Motor neuron (in vitro differentiated cells): ENCODE data around the gene YIPF1. TPM values are rescaled to one million over a fixed set of nuclear protein-coding genes. Genes with fewer than 3 reads are reported as not detected.
A peak's percentile ranks its signal among the peaks of the same experiment; 100 is the strongest.

ENCODE experiments used
- ATAC-seq, 8 experiments: fragments of 200-7000 bp; cut with Tn5 transposase; replicated peaks in 6 of 8; 2 replicates each; pipeline ENCODE4 v1.8.0; 2021; ENCODE audit warnings: mild to moderate bottlenecking in 8 of 8, moderate library complexity in 8 of 8
- H3K27ac ChIP-seq, 2 donors: fragments of 250-450 bp; sonication (Bioruptor Pico); 2 replicates each; pipeline ENCODE4 v1.9.0; 2021; ENCODE audit warnings: antibody characterized with exemption in 2 of 2, mild to moderate bottlenecking in 2 of 2, moderate library complexity in 1 of 2
- H3K4me1 ChIP-seq, 2 donors: fragments of 250-450 bp; sonication (Bioruptor Pico); replicated peaks in 1 of 2; 2 replicates each; pipeline ENCODE4 v1.6.1; 2021; ENCODE audit warnings: antibody characterized with exemption in 2 of 2, mild to moderate bottlenecking in 2 of 2, moderate library complexity in 1 of 2
- H3K4me3 ChIP-seq, 5 donors: fragments of 250-450 bp; sonication (Bioruptor Pico); 2 replicates each; pipeline ENCODE4 v1.9.0; 2021; ENCODE audit warnings: antibody characterized with exemption in 5 of 5, mild to moderate bottlenecking in 5 of 5, moderate library complexity in 4 of 5
- WGBS, 10 experiments: fragments of 450-650 bp; shearing (Covaris generic); methylation state at CpG; one replicate each; pipeline ENCODE4 v1.0.0; 2022; 5-methylcytosine and 5-hydroxymethylcytosine counted together
- in situ Hi-C, 9 experiments: fragments of 400-800 bp; cut with MboI; loops; one replicate each; pipeline ENCODE4 v1.15.0; 2021; ENCODE audit warnings: low sequenced_read_pairs in 9 of 9, low pct_unique_long_range_greater_than_20kb in 2 of 9; ENCODE audit not compliant: unreplicated experiment in 9 of 9
- total RNA-seq, 8 experiments: library from RNA; unstranded; fragments of 300-600 nt; gene quantifications; 2 replicates each; pipeline versions ENCODE4 v1.2.3 to v1.2.4, GENCODE V29; 2022

The YIPF1 gene
- total RNA-seq, 8 experiments from 2014 or later, result 18.4 to 41.4 (median 34.6) TPM

GRCh38 chr1:53909946-53910345 is 20.3 kb upstream of the YIPF1 start:
- WGBS, 10 experiments, result 86 to 100% (median 90%) methylated on average over 1 to 3 of the region's 3 CpGs; no CpG with 5 or more reads in 4 of the 10 experiments
- no peak overlapping the region for H3K4me3 ChIP-seq
- in situ Hi-C loops, result no loop called here
- ATAC-seq, result no peak
- peaks cover 0 to 12% of the 10 kb centered on the region in 2 donors for H3K4me1 ChIP-seq
- no peak overlapping the region for H3K27ac ChIP-seq

GRCh38 chr1:53906121-53906520 is 16.5 kb upstream of the YIPF1 start:
- no peak for ATAC-seq

GRCh38 chr1:53905509-53905908 is 15.9 kb upstream of the YIPF1 start:
- WGBS, 10 experiments, result 83 to 100% (median 94%) methylated on average over 1 to 8 of the region's 8 CpGs; no CpG with 5 or more reads in 2 of the 10 experiments
- no peak for ATAC-seq

More at GRCh38 chr1:53906121-53906520, 16.5 kb upstream of the YIPF1 start:
- Histone ChIP-seq H3K4me3 (no peak overlapping the region), H3K27ac (no peak overlapping the region), H3K4me1 (peaks cover 3 to 4% of the 10 kb centered on the region in 2 donors)
- 77 to 100% (median 96%) methylated on average over 1 to 4 of the region's 4 CpGs; no CpG with 5 or more reads in 5 of the 10 experiments for WGBS, 10 experiments
- in situ Hi-C loops, result no loop called here

GRCh38 chr1:53902235-53903138 is 12.9 kb upstream of the YIPF1 start:
- ATAC-seq, result peak in 4 of 8 experiments; percentile 14 to 77 (median 59)
- 56 to 100% (median 86%) methylated on average over 2 to 6 of the region's 7 CpGs; no CpG with 5 or more reads in 1 of the 10 experiments for WGBS, 10 experiments
- no peak overlapping the region for H3K4me3 ChIP-seq

More at GRCh38 chr1:53905509-53905908, 15.9 kb upstream of the YIPF1 start:
- Histone ChIP-seq H3K4me1 (peaks cover 3 to 4% of the 10 kb centered on the region in 2 donors), H3K27ac (no peak overlapping the region), H3K4me3 (no peak overlapping the region)
- in situ Hi-C loops, result no loop called here

GRCh38 chr1:53899708-53900107 is 10.1 kb upstream of the YIPF1 start:
- ATAC-seq, result no peak
- in situ Hi-C loops, result no loop called here

More at GRCh38 chr1:53902235-53903138, 12.9 kb upstream of the YIPF1 start:
- in situ Hi-C loops, result no loop called here
- Histone ChIP-seq H3K27ac (no peak overlapping the region), H3K4me1 (peaks cover 3 to 4% of the 10 kb centered on the region in 2 donors)

GRCh38 chr1:53899206-53899628 is 9.6 kb upstream of the YIPF1 start:
- peaks cover 3 to 4% of the 10 kb centered on the region in 2 donors for H3K4me1 ChIP-seq
- no peak overlapping the region for H3K4me3 ChIP-seq
- 13 to 92% (median 83%) methylated on average over 1 to 2 of the region's 2 CpGs; no CpG with 5 or more reads in 4 of the 10 experiments for WGBS, 10 experiments
- in situ Hi-C loops, result no loop called here
- no peak overlapping the region for H3K27ac ChIP-seq
- ATAC-seq, result peak in 2 of 8 experiments; percentile 35 to 86

More at GRCh38 chr1:53899708-53900107, 10.1 kb upstream of the YIPF1 start:
- Histone ChIP-seq H3K27ac (no peak overlapping the region), H3K4me3 (no peak overlapping the region), H3K4me1 (peaks cover 3 to 4% of the 10 kb centered on the region in 2 donors)
- 83 to 100% (median 92%) methylated on average over 1 to 3 of the region's 3 CpGs; no CpG with 5 or more reads in 3 of the 10 experiments for WGBS, 10 experiments

GRCh38 chr1:53896635-53897229 is 7.1 kb upstream of the YIPF1 start:
- in situ Hi-C loops, result no loop called here
- Histone ChIP-seq H3K4me1 (peaks cover 3 to 4% of the 10 kb centered on the region in 2 donors), H3K27ac (no peak overlapping the region), H3K4me3 (no peak overlapping the region)
- peak in 3 of 8 experiments; percentile 69 to 94 (median 79) for ATAC-seq
- 8 to 100% (median 66%) methylated on average over 1 to 2 of the region's 2 CpGs; no CpG with 5 or more reads in 4 of the 10 experiments for WGBS, 10 experiments

- 0 to 100% (median 88%) methylated on average over 1 to 6 of the region's 6 CpGs for WGBS, 10 experiments
- Histone ChIP-seq H3K4me1 (peaks cover under 1% of the 10 kb centered on the region in 2 donors), H3K27ac (no peak overlapping the region), H3K4me3 (no peak overlapping the region)
- no peak for ATAC-seq
- in situ Hi-C loops, result no loop called here
Observed at GRCh38 chr1:53895421-53895820, 5.8 kb upstream of the YIPF1 start.

- no peak overlapping the region for H3K4me3 ChIP-seq
- peaks cover 4 to 5% of the 10 kb centered on the region in 2 donors for H3K4me1 ChIP-seq
- no peak for ATAC-seq
- H3K27ac ChIP-seq, result no peak overlapping the region
- in situ Hi-C loops, result no loop called here
- 86 to 100% (median 93%) methylated on average over 2 to 5 of the region's 5 CpGs; no CpG with 5 or more reads in 3 of the 10 experiments for WGBS, 10 experiments
Observed at GRCh38 chr1:53894644-53895043, 5.0 kb upstream of the YIPF1 start.

GRCh38 chr1:53893999-53894636 is 4.5 kb upstream of the YIPF1 start, which contains the start of gene DIO1:
DIO1 (plus strand) TSS chr1:53894187; CDS start chr1:53894211, 24 bp downstream.
- Histone ChIP-seq H3K4me1 (peaks cover 4 to 5% of the 10 kb centered on the region in 2 donors), H3K27ac (no peak within 1 kb of the TSS), H3K4me3 (no peak within 1 kb of the TSS)
- in situ Hi-C loops, result no loop called here
- ATAC-seq, result no peak
- WGBS, 10 experiments, result 40 to 84% (median 72%) methylated on average over 1 to 10 of the region's 14 CpGs; no CpG with 5 or more reads in 4 of the 10 experiments

GRCh38 chr1:53892911-53893310 is 3.3 kb upstream of the YIPF1 start:
- in situ Hi-C loops, result no loop called here
- WGBS, 10 experiments, result 50 to 97% (median 83%) methylated on average over 1 to 5 of the region's 5 CpGs; no CpG with 5 or more reads in 1 of the 10 experiments
- Histone ChIP-seq H3K4me1 (peaks cover 4 to 5% of the 10 kb centered on the region in 2 donors), H3K4me3 (no peak overlapping the region), H3K27ac (no peak overlapping the region)
- no peak for ATAC-seq

GRCh38 chr1:53891678-53892077 is 2.1 kb upstream of the YIPF1 start:
- 80 to 100% (median 94%) methylated on average over 1 to 2 of the region's 2 CpGs; no CpG with 5 or more reads in 2 of the 10 experiments for WGBS, 10 experiments
- in situ Hi-C loops, result no loop called here
- ATAC-seq, result no peak
- Histone ChIP-seq H3K4me1 (peaks cover 4 to 5% of the 10 kb centered on the region in 2 donors), H3K27ac (no peak overlapping the region), H3K4me3 (no peak overlapping the region)
